Activated CD8-positive, alpha-beta memory T cell treated with anti-CD3 and anti-CD28 coated beads for 36 hours (primary cell): Measurements from ENCODE around the gene HS3ST4. TPM values are rescaled to one million over a fixed set of nuclear protein-coding genes. Genes with fewer than 3 reads are reported as not detected.

Experiments used
- CTCF ChIA-PET: fragments of 350-600 bp; sonication (Branson Sonifier 250); formaldehyde crosslinking; loops from one replicate; lab custom pipeline; 2021; ENCODE audit warnings: antibody characterized with exemption; lab: Charles Lee
- POLR2A ChIA-PET: fragments of 350-600 bp; sonication (Branson Sonifier 250); formaldehyde crosslinking; loops from one replicate; lab custom pipeline; 2021; ENCODE audit warnings: antibody characterized with exemption; lab: Charles Lee
- total RNA-seq, 2 experiments: library from RNA; stranded (reverse); gene quantifications; one replicate each; pipeline ENCODE4 v1.2.3, GENCODE V29; 2021

Gene HS3ST4
- total RNA-seq, 2 experiments from 2014 or later: not detected

DNA sequence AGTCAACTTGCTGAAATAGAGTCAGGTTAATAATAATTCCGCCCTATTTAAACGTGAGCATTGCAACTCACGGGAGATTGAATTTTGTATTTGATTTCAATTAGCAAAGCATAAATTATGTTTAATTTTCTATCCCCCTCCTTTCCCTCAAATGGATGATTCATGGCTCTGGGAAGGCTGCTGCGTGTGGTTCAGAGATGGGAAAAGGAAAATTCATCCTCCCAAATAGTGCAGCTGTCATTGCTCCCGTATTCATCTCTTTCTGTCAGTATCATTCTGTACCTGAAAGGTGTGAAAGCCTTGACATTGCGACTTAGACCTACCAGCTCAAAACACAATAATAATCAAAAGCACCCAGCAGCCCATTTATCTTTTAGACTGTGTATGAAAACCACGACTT lies 447.3 kb downstream of the HS3ST4 start:
- ChIA-PET POLR2A (no interaction called here), CTCF (no interaction called here)

DNA sequence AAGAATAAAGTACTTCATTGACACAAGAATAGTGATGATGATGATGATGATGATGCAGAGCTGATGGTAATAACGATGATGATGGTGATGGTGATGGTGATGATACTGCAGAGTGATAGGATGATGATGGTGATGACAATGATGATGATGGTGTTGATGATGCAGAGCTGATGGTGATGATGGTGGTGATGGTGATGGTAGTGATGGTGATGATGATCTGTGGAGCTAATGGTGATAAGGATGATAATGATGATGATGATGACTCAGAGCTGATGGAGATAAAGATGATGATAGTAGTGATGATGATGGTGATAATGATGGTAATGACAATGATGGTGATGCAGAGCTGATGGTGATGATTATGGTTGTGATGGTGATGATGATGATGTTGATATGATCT lies 448.1 kb downstream of the HS3ST4 start:
- ChIA-PET CTCF (no interaction called here), POLR2A (no interaction called here)

DNA sequence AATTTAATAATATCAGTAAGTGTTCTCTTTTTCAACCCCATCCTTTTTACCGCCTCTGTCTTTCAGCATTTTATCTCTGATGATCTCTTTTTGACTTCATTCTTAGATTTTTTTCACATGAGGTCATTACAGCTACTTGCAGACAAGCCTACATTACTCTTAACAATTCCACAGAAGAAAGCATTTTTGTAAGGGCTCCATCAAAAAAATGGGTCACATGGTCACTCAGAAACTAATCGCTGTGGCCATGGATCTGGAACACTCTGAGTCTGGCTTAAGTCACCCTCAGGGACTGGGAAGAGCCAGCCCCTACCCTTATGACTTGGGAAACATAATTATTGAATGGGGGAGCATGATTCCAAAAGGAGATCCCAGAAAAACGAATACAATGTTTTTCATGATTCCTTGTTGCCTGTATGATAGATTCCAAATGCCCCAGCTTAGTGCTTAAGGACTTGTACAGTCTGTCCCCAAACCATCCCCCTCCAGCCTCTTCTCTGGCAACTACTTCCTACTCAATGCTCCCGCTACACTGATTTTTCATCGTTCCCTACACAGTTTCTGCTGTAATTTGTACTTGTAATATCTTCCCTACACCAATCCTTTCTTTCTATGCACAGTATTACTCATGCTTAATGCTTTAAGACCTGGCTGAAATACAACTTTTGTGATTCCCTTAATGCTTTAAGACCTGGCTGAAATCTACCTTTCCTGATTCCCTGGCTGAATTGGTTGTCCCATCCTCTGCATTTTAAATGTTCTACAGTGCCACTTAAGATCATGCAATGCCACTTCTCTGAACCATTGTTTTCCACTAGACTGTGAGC lies 457.8 kb downstream of the HS3ST4 start:
- ChIA-PET CTCF (no interaction called here), POLR2A (no interaction called here)

DNA sequence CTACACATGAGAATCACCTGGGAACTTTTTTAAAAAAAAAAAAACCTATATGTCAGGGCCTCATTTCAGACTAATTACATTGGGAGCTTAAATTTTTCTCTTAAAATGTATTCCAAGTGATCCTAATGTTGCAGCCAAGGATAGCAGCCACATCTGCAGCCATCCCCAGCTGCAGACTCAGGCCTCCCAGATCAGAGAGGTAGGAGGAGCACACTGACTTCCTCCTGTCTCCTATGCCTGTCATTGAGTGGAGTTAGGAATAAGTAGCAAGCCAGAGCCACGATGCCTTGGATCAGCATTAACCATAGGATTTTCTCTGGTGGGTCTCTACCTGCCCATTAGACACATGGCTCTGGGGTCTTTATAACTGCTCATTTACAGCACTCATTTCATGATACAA lies 463.5 kb downstream of the HS3ST4 start:
- CTCF ChIA-PET: no interaction called here
- POLR2A ChIA-PET: no interaction called here

DNA sequence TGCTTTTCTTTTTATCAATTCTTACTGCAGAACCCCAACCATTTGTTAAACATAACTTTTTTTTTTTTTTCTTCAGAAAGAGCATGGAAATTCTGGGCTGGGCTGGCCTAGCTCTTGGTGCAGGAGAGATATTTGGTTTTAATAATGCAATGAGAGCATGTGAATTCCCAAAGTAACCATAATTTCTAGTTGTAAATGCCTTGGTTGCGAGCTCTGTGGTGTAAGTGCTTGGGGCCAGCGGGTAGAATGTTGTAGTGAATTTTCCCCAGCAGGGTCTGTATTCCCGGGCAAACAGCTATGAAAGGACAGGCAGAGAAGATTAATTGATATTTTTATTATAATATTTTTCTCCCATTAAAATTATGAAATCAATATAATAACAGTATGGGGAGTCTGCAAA lies 465.6 kb downstream of the HS3ST4 start:
- ChIA-PET CTCF (no interaction called here), POLR2A (no interaction called here)

DNA sequence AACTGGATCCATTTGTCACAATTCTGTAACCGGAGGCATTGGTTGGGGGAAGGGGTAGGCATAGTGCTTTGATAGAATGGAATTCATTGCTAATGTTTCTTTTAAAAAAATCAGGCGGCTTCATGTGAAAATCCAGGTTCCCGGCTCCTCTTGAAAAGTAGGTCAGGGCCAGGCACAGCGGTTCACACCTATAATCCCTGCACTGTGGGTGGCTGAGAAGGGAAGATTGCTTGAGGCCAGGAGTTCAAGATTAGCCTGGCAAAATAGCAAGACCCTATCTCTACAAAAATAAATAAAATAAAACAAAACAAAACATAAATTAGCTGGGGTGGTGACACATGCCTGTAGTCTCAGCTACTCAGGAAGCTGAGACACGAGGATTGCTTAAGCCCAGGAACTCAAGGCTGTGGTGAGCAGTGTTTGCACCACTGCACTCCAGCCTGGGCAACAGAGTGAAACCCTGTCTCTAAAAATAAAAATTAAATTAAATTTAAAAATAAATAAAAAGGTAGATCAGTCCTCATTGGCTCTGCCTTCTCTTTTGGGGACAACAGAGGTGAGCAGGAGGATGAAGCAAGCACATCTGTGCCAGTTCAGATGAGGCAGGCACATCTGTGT lies 466.5 kb downstream of the HS3ST4 start:
- CTCF ChIA-PET: no interaction called here
- POLR2A ChIA-PET: no interaction called here

DNA sequence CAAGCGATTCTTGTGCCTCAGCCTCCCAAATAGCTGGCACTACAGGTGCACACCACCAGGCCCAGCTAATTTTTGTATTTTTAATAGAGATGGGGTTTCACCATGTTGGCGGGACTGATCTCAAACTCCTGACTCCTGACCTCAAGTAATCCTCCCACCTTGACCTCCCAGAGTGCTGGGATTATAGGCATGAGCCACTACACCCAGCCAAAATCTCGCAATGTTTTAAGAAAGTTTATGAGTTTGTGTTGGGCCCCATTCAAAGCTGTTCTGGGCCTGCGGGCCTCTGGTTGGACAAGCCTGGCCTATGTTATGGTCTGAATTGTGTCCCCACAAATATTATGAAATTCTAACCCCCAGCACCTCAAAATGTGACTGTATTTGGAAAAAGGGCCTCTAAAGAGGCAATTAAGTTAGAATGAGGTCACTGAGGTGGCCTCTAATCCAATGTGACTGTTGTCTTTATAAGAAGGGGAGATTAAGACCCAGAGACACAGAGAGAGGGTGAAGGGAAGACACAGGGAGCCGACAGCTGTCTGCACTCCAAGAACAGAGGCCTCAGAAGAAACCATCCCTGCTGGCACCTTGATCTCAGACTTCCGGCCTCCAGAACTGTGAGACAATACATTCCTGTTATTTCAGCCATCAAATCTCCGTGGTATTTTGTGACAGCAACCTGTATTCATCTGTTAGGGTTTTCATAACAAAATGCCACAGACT lies 469.9 kb downstream of the HS3ST4 start:
- POLR2A ChIA-PET: no interaction called here
- CTCF ChIA-PET: no interaction called here

DNA sequence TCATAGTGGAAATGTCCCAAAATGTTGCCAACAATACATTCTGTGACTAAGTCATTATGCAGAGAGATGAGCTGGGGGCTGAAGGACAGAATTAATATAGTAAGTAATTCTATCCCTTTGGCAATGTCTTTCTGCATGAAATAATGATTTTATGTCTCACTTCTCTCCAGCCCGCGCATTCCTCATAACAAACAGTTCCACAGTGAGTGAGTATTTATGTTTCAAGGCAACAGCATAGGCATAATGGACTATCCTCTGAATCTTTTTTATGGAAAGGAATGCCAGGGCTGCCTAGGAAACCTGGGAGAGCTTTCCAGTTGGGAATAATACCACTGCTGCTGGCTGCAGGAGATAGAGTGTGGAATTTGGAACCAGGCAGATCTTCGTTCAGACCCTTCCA lies 477.7 kb downstream of the HS3ST4 start:
- CTCF ChIA-PET: no interaction called here
- POLR2A ChIA-PET: no interaction called here

DNA sequence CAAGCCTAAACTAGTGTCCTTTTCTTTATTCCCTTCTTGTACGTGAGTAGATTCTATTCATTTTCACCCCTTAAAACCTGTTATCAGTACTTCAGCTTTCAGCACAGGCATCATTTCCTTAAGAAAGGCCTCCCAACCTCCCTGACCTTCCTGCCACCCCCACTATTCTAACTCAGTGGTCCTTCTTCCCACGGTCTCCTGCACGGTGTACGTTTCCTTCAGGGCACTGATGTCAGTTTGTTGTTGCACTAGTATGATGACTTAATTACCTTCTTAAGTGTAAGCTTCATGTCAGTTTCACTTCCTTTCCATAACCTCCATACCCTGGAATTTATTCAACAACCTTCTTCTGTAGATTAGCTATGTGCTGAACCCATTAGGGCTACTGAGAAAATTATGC lies 484.2 kb downstream of the HS3ST4 start:
- CTCF ChIA-PET: no interaction called here
- POLR2A ChIA-PET: no interaction called here

DNA sequence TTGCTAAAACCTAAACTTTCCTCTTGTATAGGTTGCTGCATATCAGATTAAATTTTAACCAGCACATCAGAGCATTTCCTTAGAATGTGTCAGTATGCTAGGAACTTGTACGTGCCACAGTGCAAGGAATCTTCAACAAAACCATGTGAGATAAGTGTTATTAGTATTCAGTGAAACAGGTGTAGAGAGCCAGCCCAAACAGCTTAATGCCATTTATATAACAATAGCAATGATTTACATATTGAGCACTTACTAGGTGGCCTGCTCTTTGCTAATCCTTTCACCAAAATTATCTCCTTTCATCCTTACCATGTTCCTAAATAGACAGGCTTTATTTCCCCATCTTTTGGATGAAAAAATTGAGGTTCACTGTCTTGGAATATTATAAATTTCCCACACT lies 485.7 kb downstream of the HS3ST4 start:
- CTCF ChIA-PET: no interaction called here
- POLR2A ChIA-PET: no interaction called here

DNA sequence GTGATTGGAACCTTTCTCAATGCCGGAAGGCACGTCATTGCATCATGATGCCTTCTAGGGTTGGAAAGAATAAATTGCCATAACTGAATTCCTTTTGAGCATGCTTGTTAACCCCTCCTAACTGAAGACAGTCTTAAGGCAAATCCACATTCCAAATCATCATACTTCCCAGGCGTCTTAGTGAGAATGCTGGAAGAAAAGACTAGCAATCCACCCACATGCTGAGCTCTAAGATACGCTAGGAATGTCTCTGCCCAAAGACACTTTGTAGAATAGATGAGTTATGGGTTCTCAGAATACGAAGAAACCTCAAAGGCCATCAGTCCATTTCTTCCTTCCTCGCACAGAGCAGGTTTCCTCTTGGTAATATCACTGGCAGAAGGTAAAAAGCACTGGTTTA lies 486.5 kb downstream of the HS3ST4 start:
- POLR2A ChIA-PET: no interaction called here
- CTCF ChIA-PET: no interaction called here

DNA sequence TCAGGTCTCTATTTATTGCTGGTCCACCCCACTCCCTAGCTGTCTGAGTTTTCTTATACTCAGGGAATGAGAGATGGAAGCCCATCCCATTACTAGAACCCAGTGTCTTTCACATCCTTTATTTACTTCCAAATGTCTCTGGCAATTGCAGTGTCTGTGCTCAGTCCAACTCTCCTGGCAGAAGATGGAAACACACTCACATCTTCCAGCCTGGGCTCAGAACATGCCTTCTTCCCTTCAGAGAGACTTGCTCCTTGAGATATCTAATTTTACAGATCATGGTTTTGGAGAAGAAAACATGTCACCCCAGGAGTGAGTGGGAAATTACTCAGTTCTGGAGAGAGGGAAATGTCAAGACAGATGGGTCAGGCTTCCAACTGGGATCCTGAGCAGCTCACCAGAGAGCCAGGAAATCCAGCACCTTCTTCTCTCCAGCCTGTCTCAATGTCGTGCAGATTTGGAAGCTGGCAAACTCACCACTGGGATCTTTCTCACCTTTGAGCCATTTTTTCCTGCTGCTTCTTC lies 494.4 kb downstream of the HS3ST4 start:
- ChIA-PET CTCF (no interaction called here), POLR2A (no interaction called here)
